ENCODE results near the gene ZER1.
"Not testable (repeated sequence)": the region's sequence is repeated elsewhere in the genome, so short reads cannot be mapped to it uniquely, and the experiment has no call there.

The ZER1 gene

DNA sequence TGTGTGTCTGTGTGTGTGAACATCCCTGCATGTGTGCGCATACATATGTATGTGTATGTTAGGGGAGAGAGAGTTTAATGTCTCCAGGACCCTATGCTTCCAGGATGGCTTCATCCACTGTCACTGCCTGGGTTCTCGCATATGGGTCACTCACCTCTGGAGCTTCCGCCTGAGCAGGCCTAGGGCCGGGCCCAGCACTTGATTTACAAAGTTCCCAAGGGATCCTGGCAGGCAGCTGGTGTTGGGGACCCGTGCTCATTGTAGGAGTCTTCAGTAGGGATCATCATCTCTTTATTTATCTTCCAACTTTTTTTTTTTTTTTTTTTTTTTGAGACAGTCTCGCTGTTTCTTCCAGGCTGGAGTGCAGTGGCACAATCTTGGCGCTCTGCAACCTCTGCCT lies 28.3 kb upstream of the ZER1 start:
- H3K4me3 ChIP-seq (ENCODE audit: low read length): no peak overlapping the region
- DNase-seq (ENCODE audit: low read depth): no peak
- TF ChIP-seq, protein P1, sequence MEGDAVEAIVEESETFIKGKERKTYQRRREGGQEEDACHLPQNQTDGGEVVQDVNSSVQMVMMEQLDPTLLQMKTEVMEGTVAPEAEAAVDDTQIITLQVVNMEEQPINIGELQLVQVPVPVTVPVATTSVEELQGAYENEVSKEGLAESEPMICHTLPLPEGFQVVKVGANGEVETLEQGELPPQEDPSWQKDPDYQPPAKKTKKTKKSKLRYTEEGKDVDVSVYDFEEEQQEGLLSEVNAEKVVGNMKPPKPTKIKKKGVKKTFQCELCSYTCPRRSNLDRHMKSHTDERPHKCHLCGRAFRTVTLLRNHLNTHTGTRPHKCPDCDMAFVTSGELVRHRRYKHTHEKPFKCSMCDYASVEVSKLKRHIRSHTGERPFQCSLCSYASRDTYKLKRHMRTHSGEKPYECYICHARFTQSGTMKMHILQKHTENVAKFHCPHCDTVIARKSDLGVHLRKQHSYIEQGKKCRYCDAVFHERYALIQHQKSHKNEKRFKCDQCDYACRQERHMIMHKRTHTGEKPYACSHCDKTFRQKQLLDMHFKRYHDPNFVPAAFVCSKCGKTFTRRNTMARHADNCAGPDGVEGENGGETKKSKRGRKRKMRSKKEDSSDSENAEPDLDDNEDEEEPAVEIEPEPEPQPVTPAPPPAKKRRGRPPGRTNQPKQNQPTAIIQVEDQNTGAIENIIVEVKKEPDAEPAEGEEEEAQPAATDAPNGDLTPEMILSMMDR (conservative IDR thresholded peaks at IDR 0.05; ENCODE audit: low read length): no peak

DNA sequence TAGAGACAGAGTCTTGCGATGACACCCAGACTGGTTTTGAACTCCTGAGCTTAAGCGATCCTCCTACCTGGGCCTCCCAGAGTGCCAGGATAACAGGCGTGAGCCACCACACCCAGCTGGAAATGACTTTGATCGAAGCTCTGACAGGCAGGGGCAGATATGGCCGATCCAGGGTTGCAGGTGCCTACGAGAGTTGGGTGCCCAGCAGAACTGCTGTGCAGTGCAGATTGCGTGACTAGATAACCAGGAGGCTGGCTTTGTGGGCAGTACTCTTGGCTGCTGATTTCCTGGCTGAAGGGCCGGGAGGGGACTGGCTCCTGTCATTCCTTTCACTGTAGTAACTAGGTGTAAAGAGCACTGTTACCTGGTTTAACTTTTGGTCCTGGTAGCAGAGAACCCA lies 27.2 kb upstream of the ZER1 start:
- DNase-seq (ENCODE audit: low read depth): no peak
- TF ChIP-seq, protein P1 (conservative IDR thresholded peaks at IDR 0.05; ENCODE audit: low read length): no peak
- no peak overlapping the region for H3K4me3 ChIP-seq (ENCODE audit: low read length)

DNA sequence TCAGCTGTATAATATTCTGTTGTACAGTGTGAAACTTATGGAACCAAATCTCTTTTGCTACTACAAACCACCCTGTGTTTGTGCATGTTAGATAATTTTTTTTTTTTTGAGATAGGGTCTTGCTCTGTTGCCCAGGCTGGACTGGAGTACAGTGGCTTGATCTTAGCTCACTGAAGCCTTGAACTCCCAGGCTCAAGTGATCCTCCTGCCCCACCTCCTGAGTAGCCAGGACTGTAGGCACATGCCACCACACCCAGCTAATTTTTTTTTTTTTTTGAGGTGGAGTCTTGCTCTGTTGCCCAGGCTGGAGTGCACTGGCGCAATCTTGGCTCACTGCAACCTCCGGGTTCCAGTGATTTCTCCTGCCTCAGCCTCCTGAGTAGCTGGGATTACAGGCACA lies 23.2 kb upstream of the ZER1 start:
- H3K4me3 ChIP-seq (ENCODE audit: low read length); DNase-seq (ENCODE audit: low read depth): not testable (repeated sequence)

GRCh38 chr9:128792978-128793686 lies 21.4 kb upstream of the ZER1 start:
- no peak for DNase-seq (ENCODE audit: low read depth)
- H3K4me3 ChIP-seq (ENCODE audit: low read length): no peak overlapping the region
- TF ChIP-seq, protein P1 (conservative IDR thresholded peaks at IDR 0.05; ENCODE audit: low read length): no peak

DNA sequence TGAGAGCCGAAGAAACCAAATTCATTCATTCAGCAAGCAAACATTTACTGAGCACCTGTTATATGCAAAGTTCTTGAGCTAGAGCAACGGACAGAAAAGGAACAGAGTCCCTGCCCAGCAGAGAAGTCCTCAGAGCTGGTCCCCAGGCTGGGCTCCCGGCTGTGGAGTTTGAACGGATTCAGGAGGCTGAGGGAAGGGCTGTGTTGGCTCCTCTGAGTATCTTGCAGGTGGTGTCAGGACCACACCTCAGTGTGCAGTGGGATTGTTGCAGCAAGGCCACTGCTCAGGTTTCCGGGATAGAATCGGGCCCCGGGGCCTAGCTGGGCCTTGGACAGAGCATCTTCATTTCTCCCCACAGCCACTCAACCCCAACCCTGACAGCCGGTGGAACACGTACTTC lies 20.4 kb upstream of the ZER1 start:
- no peak for DNase-seq (ENCODE audit: low read depth)
- TF ChIP-seq, protein P1 (conservative IDR thresholded peaks at IDR 0.05; ENCODE audit: low read length): no peak
- no peak overlapping the region for H3K4me3 ChIP-seq (ENCODE audit: low read length)

GRCh38 chr9:128790536-128790935 lies 18.8 kb upstream of the ZER1 start:
- TF ChIP-seq, protein P1 (conservative IDR thresholded peaks at IDR 0.05; ENCODE audit: low read length): no peak
- DNase-seq (ENCODE audit: low read depth): no peak
- no peak overlapping the region for H3K4me3 ChIP-seq (ENCODE audit: low read length)

- H3K4me3 ChIP-seq (ENCODE audit: low read length): peak overlapping the region; percentile 99
- TF ChIP-seq, protein P1 (conservative IDR thresholded peaks at IDR 0.05; ENCODE audit: low read length): no peak
- no peak for DNase-seq (ENCODE audit: low read depth)
Observed at GRCh38 chr9:128788445-128788844, 16.7 kb upstream of the ZER1 start.
